Stimulated activated CD4-positive, alpha-beta T cell treated with anti-CD3 and anti-CD28 coated beads, Interleukin-1b, Interleukin-23, amount 100 ng/mL, for 1 hour (primary cell): Measurements from ENCODE around the gene PLBD2.

Experiments used
- DNase-seq, 2 donors: peaks; one replicate each; pipeline ENCODE4 v3.0.0-alpha.2; 2020; ENCODE audit warnings: low read depth in 2 of 2

The PLBD2 gene

GRCh38 chr12:113418213-113418879, 60.0 kb downstream of the PLBD2 start:
- no peak for DNase-seq

GRCh38 chr12:113420996-113421595, 62.7 kb downstream of the PLBD2 start:
- no peak for DNase-seq

GRCh38 chr12:113422030-113422885, 63.9 kb downstream of the PLBD2 start, which contains the start of gene SDSL:
SDSL (plus strand) TSS chr12:113422380; CDS start chr12:113427983, 5,603 bp downstream.
- DNase-seq: no peak

GRCh38 chr12:113422886-113423669, 64.7 kb downstream of the PLBD2 start:
- no peak for DNase-seq

- DNase-seq: no peak
Measured at GRCh38 chr12:113424456-113424855, 66.1 kb downstream of the PLBD2 start.

GRCh38 chr12:113424915-113425823, 66.8 kb downstream of the PLBD2 start:
- peak in 1 of 2 donors; percentile 30 for DNase-seq

- no peak for DNase-seq
Measured at GRCh38 chr12:113425960-113426453, 67.6 kb downstream of the PLBD2 start.

- no peak for DNase-seq
Measured at GRCh38 chr12:113427882-113428281, 69.5 kb downstream of the PLBD2 start.

- DNase-seq: no peak
Measured at GRCh38 chr12:113428482-113428881, 70.1 kb downstream of the PLBD2 start.

GRCh38 chr12:113432986-113433385, 74.6 kb downstream of the PLBD2 start:
- DNase-seq: no peak

GRCh38 chr12:113435367-113435766, 77.0 kb downstream of the PLBD2 start:
- DNase-seq: no peak

GRCh38 chr12:113436586-113436985, 78.2 kb downstream of the PLBD2 start:
- no peak for DNase-seq

- no peak for DNase-seq
Measured at GRCh38 chr12:113436993-113437728, 78.8 kb downstream of the PLBD2 start.

- no peak for DNase-seq
Measured at GRCh38 chr12:113437729-113438100, 79.3 kb downstream of the PLBD2 start.

GRCh38 chr12:113438523-113439300, 80.3 kb downstream of the PLBD2 start:
- no peak for DNase-seq

GRCh38 chr12:113439301-113439597, 80.9 kb downstream of the PLBD2 start:
- no peak for DNase-seq

GRCh38 chr12:113439606-113440030, 81.2 kb downstream of the PLBD2 start:
- DNase-seq: no peak

GRCh38 chr12:113440336-113440735, 81.9 kb downstream of the PLBD2 start:
- DNase-seq: no peak
